Calu3 (cell line): Measurements from ENCODE around the gene SSBP4. TPM values are rescaled to one million over a fixed set of nuclear protein-coding genes. Genes with fewer than 3 reads are reported as not detected.

Source experiments
- BruUV-seq: library from RNA; stranded (reverse); fragments of 400-500 nt; replicated peaks from 2 replicates; lab custom pipeline; 2021; lab: Mats Ljungman, UMichigan
- CTCF ChIA-PET: fragments of 300-600 bp; sonication (Branson Sonifier 250); formaldehyde crosslinking; loops from one replicate; lab custom pipeline; 2022; ENCODE audit warnings: antibody characterized with exemption; lab: Charles Lee
- DNase-seq: peaks from one replicate; pipeline ENCODE4 v3.0.0; 2022
- H3K27ac Mint-ChIP-seq: one replicate; pipeline ENCODE4 v1.8.0; 2022; ENCODE audit warnings: mixed read lengths; ENCODE audit not compliant: unreplicated experiment
- H3K27me3 Mint-ChIP-seq: one replicate; pipeline ENCODE4 v1.8.0; 2022; ENCODE audit warnings: mixed read lengths; ENCODE audit not compliant: unreplicated experiment
- H3K36me3 Mint-ChIP-seq: one replicate; pipeline ENCODE4 v1.8.0; 2022; ENCODE audit warnings: mild to moderate bottlenecking, moderate library complexity, mixed read lengths; ENCODE audit not compliant: insufficient read depth, unreplicated experiment
- H3K4me1 Mint-ChIP-seq: one replicate; pipeline ENCODE4 v1.8.0; 2022; ENCODE audit warnings: mild to moderate bottlenecking, low read depth, mixed read lengths; ENCODE audit not compliant: unreplicated experiment
- H3K4me3 Mint-ChIP-seq: one replicate; pipeline ENCODE4 v1.8.0; 2022; ENCODE audit warnings: mild to moderate bottlenecking, low read depth, moderate library complexity, mixed read lengths; ENCODE audit not compliant: unreplicated experiment
- H3K9me3 Mint-ChIP-seq: one replicate; pipeline ENCODE4 v1.8.0; 2022; ENCODE audit warnings: low read depth, mixed read lengths; ENCODE audit not compliant: unreplicated experiment
- intact Hi-C: fragments of 100-400 bp; cut with micrococcal nuclease; formaldehyde crosslinking; loops from one replicate; pipeline ENCODE4 v1.10.0; 2022; ENCODE audit not compliant: unreplicated experiment
- total RNA-seq: library from RNA; stranded (reverse); gene quantifications from 2 replicates; pipeline ENCODE4 v1.2.3, GENCODE V29; 2022
- TF ChIP-seq, protein P1 (sequence below): fragments of 200-600 bp; IDR thresholded peaks from one replicate; pipeline ENCODE4 v1.8.0; 2022; ENCODE audit warnings: antibody characterized with exemption; ENCODE audit not compliant: unreplicated experiment

SSBP4 gene
- total RNA-seq, 1 experiment from 2014 or later: 51.5 TPM

DNA sequence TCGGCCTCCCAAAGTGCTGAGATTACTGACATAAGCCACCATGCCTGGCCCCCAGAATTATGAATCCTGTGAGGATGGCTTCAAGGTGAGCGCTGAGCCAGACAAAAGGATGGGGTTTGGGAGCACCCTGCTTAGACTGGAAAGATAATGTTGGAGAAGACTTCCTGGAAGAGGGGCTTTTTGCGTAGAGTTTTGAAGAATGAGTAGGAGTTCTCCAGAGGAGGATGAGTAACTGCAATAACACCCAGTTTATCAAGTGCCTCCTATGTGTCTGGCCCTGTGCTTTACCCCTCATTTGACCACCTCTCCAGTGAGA, 33.9 kb upstream of the SSBP4 start:
- H3K4me1 Mint-ChIP-seq: peaks cover 20% of the 10 kb centered on the region
- intact Hi-C loops: no loop called here
- TF ChIP-seq, protein P1, sequence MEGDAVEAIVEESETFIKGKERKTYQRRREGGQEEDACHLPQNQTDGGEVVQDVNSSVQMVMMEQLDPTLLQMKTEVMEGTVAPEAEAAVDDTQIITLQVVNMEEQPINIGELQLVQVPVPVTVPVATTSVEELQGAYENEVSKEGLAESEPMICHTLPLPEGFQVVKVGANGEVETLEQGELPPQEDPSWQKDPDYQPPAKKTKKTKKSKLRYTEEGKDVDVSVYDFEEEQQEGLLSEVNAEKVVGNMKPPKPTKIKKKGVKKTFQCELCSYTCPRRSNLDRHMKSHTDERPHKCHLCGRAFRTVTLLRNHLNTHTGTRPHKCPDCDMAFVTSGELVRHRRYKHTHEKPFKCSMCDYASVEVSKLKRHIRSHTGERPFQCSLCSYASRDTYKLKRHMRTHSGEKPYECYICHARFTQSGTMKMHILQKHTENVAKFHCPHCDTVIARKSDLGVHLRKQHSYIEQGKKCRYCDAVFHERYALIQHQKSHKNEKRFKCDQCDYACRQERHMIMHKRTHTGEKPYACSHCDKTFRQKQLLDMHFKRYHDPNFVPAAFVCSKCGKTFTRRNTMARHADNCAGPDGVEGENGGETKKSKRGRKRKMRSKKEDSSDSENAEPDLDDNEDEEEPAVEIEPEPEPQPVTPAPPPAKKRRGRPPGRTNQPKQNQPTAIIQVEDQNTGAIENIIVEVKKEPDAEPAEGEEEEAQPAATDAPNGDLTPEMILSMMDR: no peak
- H3K27ac Mint-ChIP-seq: peak overlapping the region; percentile 92
- CTCF ChIA-PET: interaction anchor here (0.6 to 1.0 kb wide), 5 partner anchors 17 to 487 kb away, joined by 3 to 6 read pairs (median 5); no protein-coding TSS in a partner anchor
- H3K36me3 Mint-ChIP-seq: peaks cover 51% of the 10 kb centered on the region
- no peak overlapping the region for H3K4me3 Mint-ChIP-seq
- DNase-seq: no peak
- H3K27me3 Mint-ChIP-seq: no peaks in the 10 kb centered on the region
- TSS peak; percentile 77 for BruUV-seq
- H3K9me3 Mint-ChIP-seq: no peaks in the 10 kb centered on the region

DNA sequence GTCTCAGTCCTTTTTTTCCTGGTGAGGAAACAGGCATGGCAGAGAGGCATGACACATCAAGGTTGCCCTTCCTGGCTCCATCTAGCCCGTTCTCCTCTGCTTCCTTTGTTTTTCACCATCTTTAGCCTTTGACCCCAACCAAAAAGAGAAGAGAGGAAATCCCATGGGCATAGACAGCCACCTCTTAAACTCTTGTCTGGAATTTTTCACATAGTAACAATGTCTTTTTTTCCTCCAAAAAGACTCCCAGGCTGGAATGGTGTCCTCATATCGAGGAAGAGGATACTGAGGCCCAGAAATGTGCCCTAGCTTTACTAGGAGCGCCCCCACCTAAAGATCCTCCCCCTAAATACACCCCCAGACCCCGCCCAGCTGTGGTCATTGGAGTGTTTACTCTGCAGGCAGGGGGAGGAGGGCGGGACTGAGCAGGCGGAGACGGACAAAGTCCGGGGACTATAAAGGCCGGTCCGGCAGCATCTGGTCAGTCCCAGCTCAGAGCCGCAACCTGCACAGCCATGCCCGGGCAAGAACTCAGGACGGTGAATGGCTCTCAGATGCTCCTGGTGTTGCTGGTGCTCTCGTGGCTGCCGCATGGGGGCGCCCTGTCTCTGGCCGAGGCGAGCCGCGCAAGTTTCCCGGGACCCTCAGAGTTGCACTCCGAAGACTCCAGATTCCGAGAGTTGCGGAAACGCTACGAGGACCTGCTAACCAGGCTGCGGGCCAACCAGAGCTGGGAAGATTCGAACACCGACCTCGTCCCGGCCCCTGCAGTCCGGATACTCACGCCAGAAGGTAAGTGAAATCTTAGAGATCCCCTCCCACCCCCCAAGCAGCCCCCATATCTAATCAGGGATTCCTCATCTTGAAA, 33.3 kb upstream of the SSBP4 start, which contains the start of gene GDF15:
Gene GDF15, plus strand, starts transcription at position 484 of the 868 bp plus-strand sequence. Its CDS starts 32 bp downstream, at position 516.
- Mint-ChIP-seq H3K27ac (peak within 1 kb of the TSS; percentile 92), H3K4me3 (peak within 1 kb of the TSS; percentile 76), H3K4me1 (peaks cover 26% of the 10 kb centered on the region), H3K36me3 (peaks cover 54% of the 10 kb centered on the region), H3K9me3 (no peaks in the 10 kb centered on the region), H3K27me3 (no peaks in the 10 kb centered on the region)
- DNase-seq: peak; percentile 84
- BruUV-seq: no TSS peak
- TF ChIP-seq, protein P1: no peak
- CTCF ChIA-PET: interaction anchor here (0.6 to 1.0 kb wide), 6 partner anchors 16 to 486 kb away, joined by 3 to 6 read pairs (median 4); no protein-coding TSS in a partner anchor
- intact Hi-C loops: no loop called here

DNA sequence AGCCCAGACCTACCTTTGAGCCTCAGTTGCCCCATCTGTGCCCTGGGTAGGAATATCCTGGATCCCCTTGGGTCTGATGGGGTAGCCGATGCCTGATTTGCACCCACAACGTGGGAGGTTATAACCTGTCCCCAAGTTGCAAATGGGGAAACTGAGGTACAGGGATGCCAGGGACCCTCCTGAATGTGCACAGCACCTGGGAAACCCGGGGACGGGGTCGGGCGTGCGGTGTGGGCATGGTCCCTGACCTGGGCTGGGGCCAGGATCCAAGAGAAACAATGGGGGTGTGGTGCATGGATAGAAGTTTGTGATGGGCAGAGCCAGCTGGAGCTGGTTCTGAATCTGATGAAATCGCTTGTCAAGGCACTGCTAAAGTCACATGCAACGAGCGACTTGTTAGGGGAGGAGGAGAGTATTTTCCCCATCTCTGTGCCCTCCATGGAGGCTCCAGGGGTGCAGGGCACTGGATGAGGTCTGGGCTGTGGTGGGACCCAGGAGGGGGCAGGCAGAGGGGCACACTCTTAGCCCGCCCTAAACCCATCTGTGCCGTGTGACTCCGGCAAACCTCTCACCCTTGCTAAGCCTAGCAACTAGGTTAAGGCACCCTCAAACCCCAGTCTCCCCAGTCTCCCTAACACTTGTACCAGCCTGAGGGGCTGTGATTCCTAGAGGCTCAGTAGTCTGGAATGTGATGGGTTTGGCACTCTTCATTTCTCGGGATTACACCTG, 32.5 kb upstream of the SSBP4 start:
- Mint-ChIP-seq H3K4me1 (peaks cover 28% of the 10 kb centered on the region), H3K27me3 (no peaks in the 10 kb centered on the region), H3K27ac (peak overlapping the region; percentile 92), H3K4me3 (peak overlapping the region; percentile 76), H3K36me3 (peaks cover 57% of the 10 kb centered on the region), H3K9me3 (no peaks in the 10 kb centered on the region)
- intact Hi-C loops: no loop called here
- TSS peak; percentile 50 for BruUV-seq
- TF ChIP-seq, protein P1: no peak
- no peak for DNase-seq
- CTCF ChIA-PET: interaction anchor here (0.7 to 1.0 kb wide), 4 partner anchors 22 to 94 kb away, joined by 3 to 5 read pairs (median 4); no protein-coding TSS in a partner anchor
